GM18858 (cell line): ENCODE results near the gene PRPF40B.
"Not testable (repeated sequence)": the region's sequence is repeated elsewhere in the genome, so short reads cannot be mapped to it uniquely, and the experiment has no call there.

Experiments used
- ATAC-seq: cut with Tn5 transposase; IDR thresholded peaks from one replicate; pipeline ENCODE4 v1.9.1; 2021; ENCODE audit not compliant: unreplicated experiment

Gene PRPF40B

GRCh38 chr12:49623142-49623904 is at the start of gene PRPF40B:
PRPF40B (plus strand) TSS chr12:49623561; CDS start chr12:49623591, 30 bp downstream.
- ATAC-seq: peak; percentile 55

- no peak for ATAC-seq
These were observed 45.6 kb upstream of the PRPF40B start for GRCh38 chr12:49577589-49578315.

GRCh38 chr12:49578471-49579112 is 44.8 kb upstream of the PRPF40B start:
- no peak for ATAC-seq

GRCh38 chr12:49580572-49581535 is 42.5 kb upstream of the PRPF40B start:
- no peak for ATAC-seq

GRCh38 chr12:49582201-49582600 is 41.2 kb upstream of the PRPF40B start:
- ATAC-seq: no peak

- ATAC-seq: no peak
These were observed 40.5 kb upstream of the PRPF40B start for GRCh38 chr12:49582850-49583249.

- ATAC-seq: no peak
These were observed 39.8 kb upstream of the PRPF40B start for GRCh38 chr12:49583366-49584094.

- no peak for ATAC-seq
These were observed 38.8 kb upstream of the PRPF40B start for GRCh38 chr12:49584591-49584990.

GRCh38 chr12:49585477-49586459 is 37.6 kb upstream of the PRPF40B start:
- no peak for ATAC-seq

GRCh38 chr12:49587174-49587908 is 36.0 kb upstream of the PRPF40B start:
- ATAC-seq: no peak

GRCh38 chr12:49588281-49588680 is 35.1 kb upstream of the PRPF40B start:
- no peak for ATAC-seq

- ATAC-seq: no peak
These were observed 34.4 kb upstream of the PRPF40B start for GRCh38 chr12:49588721-49589516.

- ATAC-seq: no peak
These were observed 24.8 kb upstream of the PRPF40B start for GRCh38 chr12:49598527-49598926.

GRCh38 chr12:49599961-49600360 is 23.4 kb upstream of the PRPF40B start:
- ATAC-seq: no peak

- no peak for ATAC-seq
These were observed 19.6 kb upstream of the PRPF40B start for GRCh38 chr12:49603721-49604120.

- no peak for ATAC-seq
These were observed 18.5 kb upstream of the PRPF40B start for GRCh38 chr12:49604856-49605255.

- not testable (repeated sequence) for ATAC-seq
These were observed 17.8 kb upstream of the PRPF40B start, which contains the start of gene FAM186B for GRCh38 chr12:49605539-49605938. FAM186B (minus strand) TSS chr12:49605639; CDS start chr12:49605477, 162 bp downstream.
